Epithelial cell of esophagus (primary cell): ENCODE results near the gene ITGA2.

ENCODE experiments used
- DNase-seq: peaks from one replicate; pipeline ENCODE4 v3.0.0; 2010; ENCODE audit warnings: low read depth
- H3K4me3 ChIP-seq: 2 replicates; pipeline ENCODE4 v1.5.1; 2011; ENCODE audit warnings: mild to moderate bottlenecking, low read length, control low read depth
- TF ChIP-seq, protein P1 (sequence below): IDR thresholded peaks from 2 replicates; pipeline ENCODE4 v1.5.1; 2011; ENCODE audit warnings: low read depth, mild to moderate bottlenecking, low read length, control low read depth, inconsistent platforms; ENCODE audit not compliant: insufficient read depth; ENCODE audit errors: missing control alignments

ITGA2 gene

DNA sequence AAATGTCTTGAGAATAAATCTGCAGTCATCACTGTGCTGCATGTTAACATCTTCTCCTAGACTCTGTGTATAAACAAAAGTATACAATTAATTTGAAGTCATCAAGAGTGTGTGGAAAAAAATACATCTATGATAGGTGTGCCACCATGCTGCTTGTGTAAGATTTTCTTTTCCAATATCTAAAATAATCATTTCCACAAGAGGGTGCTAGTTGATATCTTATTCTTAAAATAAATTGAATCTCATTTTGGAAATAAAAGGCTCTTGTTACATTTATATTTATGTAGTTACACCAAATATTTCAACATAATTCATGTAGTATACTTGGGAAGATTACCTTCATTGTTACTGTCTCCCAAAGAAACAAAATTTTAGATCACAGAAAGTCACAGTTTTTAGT is 134.6 kb downstream of the ITGA2 start:
- TF ChIP-seq, protein P1, sequence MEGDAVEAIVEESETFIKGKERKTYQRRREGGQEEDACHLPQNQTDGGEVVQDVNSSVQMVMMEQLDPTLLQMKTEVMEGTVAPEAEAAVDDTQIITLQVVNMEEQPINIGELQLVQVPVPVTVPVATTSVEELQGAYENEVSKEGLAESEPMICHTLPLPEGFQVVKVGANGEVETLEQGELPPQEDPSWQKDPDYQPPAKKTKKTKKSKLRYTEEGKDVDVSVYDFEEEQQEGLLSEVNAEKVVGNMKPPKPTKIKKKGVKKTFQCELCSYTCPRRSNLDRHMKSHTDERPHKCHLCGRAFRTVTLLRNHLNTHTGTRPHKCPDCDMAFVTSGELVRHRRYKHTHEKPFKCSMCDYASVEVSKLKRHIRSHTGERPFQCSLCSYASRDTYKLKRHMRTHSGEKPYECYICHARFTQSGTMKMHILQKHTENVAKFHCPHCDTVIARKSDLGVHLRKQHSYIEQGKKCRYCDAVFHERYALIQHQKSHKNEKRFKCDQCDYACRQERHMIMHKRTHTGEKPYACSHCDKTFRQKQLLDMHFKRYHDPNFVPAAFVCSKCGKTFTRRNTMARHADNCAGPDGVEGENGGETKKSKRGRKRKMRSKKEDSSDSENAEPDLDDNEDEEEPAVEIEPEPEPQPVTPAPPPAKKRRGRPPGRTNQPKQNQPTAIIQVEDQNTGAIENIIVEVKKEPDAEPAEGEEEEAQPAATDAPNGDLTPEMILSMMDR = no peak
- peak; percentile 22 for DNase-seq
- no peak overlapping the region for H3K4me3 ChIP-seq

GRCh38 chr5:53126521-53126920 is 137.4 kb downstream of the ITGA2 start:
- TF ChIP-seq, protein P1 = no peak
- no peak overlapping the region for H3K4me3 ChIP-seq
- DNase-seq = peak; percentile 69

- no peak overlapping the region for H3K4me3 ChIP-seq
- TF ChIP-seq, protein P1 = no peak
- DNase-seq = no peak
Measured at GRCh38 chr5:53127107-53127506, 138.0 kb downstream of the ITGA2 start.

GRCh38 chr5:53128481-53128880 is 139.3 kb downstream of the ITGA2 start:
- DNase-seq = no peak
- no peak overlapping the region for H3K4me3 ChIP-seq
- TF ChIP-seq, protein P1 = no peak

- peak; percentile 33 for DNase-seq
- H3K4me3 ChIP-seq = no peak overlapping the region
- TF ChIP-seq, protein P1 = no peak
Measured at GRCh38 chr5:53130266-53130665, 141.1 kb downstream of the ITGA2 start.

DNA sequence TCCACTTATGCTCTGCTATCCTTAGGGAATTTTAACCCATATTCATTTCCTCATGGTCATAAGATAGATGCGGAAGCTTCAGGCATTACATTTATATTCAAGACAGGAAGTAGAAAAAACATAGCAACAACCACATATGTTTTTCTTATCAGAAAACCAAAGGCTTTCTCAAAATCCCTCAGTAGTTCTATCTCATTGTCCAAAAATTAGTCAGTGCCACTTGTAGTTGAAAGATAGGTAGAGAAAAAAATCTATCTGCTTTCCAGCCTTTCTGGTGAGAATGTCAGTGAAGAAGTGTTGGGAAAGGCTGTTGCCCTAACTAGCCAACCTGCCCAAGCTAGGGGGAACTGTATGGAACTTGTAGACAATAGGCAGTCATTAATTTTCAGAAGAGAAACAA is 143.9 kb downstream of the ITGA2 start:
- TF ChIP-seq, protein P1 = no peak
- no peak for DNase-seq
- H3K4me3 ChIP-seq = no peak overlapping the region
